Ishikawa (cell line): ENCODE data around the gene THBS4.

ENCODE experiments used
- CEBPB ChIP-seq: IDR thresholded peaks from 2 replicates; pipeline ENCODE4 v1.6.1; 2012
- CREB1 ChIP-seq: IDR thresholded peaks from 2 replicates; pipeline ENCODE4 v1.6.1; 2012; ENCODE audit warnings: low read depth
- EGR1 ChIP-seq: IDR thresholded peaks from 2 replicates; pipeline ENCODE4 v1.6.1; 2012
- EP300 ChIP-seq: IDR thresholded peaks from 2 replicates; pipeline ENCODE4 v1.6.1; 2012; ENCODE audit warnings: borderline replicate concordance
- FOXM1 ChIP-seq: IDR thresholded peaks from 2 replicates; pipeline ENCODE4 v1.6.1; 2012; ENCODE audit warnings: low read depth, borderline replicate concordance
- MAX ChIP-seq: IDR thresholded peaks from 2 replicates; pipeline ENCODE4 v1.6.1; 2012
- NFIC ChIP-seq: IDR thresholded peaks from 2 replicates; pipeline ENCODE4 v1.6.1; 2012
- REST ChIP-seq: IDR thresholded peaks from 2 replicates; pipeline ENCODE4 v1.6.1; 2012; ENCODE audit warnings: low read depth, mild to moderate bottlenecking
- TCF12 ChIP-seq: IDR thresholded peaks from 2 replicates; pipeline ENCODE4 v1.6.1; 2012; ENCODE audit warnings: low read depth
- TEAD4 ChIP-seq: IDR thresholded peaks from 2 replicates; pipeline ENCODE4 v1.6.1; 2012
- ZBTB7A ChIP-seq: IDR thresholded peaks from 2 replicates; pipeline ENCODE4 v1.6.1; 2012; ENCODE audit warnings: low read depth

- TF ChIP-seq CREB1 = no peak
- no peak for TF ChIP-seq NFIC
- TF ChIP-seq REST = no peak
- TF ChIP-seq EP300 = no peak
- TF ChIP-seq TCF12 = no peak
- TF ChIP-seq MAX = no peak
- TF ChIP-seq EGR1 = no peak
- TF ChIP-seq CEBPB = no peak
- TF ChIP-seq TEAD4 = no peak
- TF ChIP-seq ZBTB7A = no peak
- no peak for TF ChIP-seq FOXM1
Observed at GRCh38 chr5:79999722-80000121, 35.4 kb upstream of the THBS4 start.
